Measurements from ENCODE around the gene PARP16. TPM values are rescaled to one million over a fixed set of nuclear protein-coding genes. Genes with fewer than 3 reads are reported as not detected.

Gene PARP16
- total RNA-seq, 1 experiment from 2014 or later, result 9.7 TPM

DNA sequence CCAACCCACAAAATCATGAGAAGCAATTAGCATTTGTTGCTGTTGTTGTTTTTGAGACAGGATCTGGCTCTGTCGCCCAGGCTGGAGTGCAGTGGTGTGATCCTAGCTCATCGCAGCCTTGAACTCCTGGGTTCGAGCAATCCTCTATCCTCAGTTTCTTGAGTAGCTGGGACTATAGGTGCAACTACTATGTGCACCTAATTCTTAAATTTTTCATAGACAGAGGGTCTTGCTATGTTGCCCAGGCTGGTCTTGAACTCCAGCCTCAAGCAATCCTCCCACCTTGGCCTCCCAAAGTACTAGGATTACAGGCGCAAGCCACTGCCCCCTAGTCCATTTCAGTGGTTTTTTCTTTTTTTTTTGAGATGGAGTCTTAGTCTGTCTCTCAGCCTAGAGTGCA, 18.3 kb downstream of the PARP16 start:
- Histone ChIP-seq H3K4me2 (ENCODE audit: low read length) (no peak overlapping the region), H3K9me3 (ENCODE audit: control insufficient read depth in 1 of 2, insufficient read depth in 1 of 2, low read depth in 1 of 2, low read length in 2 of 2) (no peaks in the 10 kb centered on the region), H3K79me2 (ENCODE audit: insufficient read depth, low read length) (no peaks in the 10 kb centered on the region), H3K4me3 (replicated peaks in 1 of 2; ENCODE audit: low read depth in 1 of 2, low read length in 2 of 2) (no peak overlapping the region), H3K9me2 (ENCODE audit: insufficient read depth) (no peaks in the 10 kb centered on the region), H3K9ac (ENCODE audit: low read length) (no peak overlapping the region), H2AFZ (ENCODE audit: low read depth, low read length, poor library complexity, severe bottlenecking) (no peak overlapping the region), H3K27ac (ENCODE audit: low read depth, low read length) (no peak overlapping the region), H3K36me3 (ENCODE audit: control insufficient read depth in 1 of 2, insufficient read depth in 2 of 2, low read length in 2 of 2) (no peaks in the 10 kb centered on the region; a peak in 1 of 4 replicates), H4K20me1 (ENCODE audit: insufficient read depth) (no peaks in the 10 kb centered on the region), H3K27me3 (ENCODE audit: insufficient read depth, low read length) (no peaks in the 10 kb centered on the region), H3K4me1 (ENCODE audit: control insufficient read depth in 1 of 2, insufficient read depth in 2 of 2, low read length in 2 of 2) (no peaks in the 10 kb centered on the region)
- CTCF ChIA-PET, result no interaction called here
- TF ChIP-seq RAD21 (IDR thresholded peaks at IDR 0.05; ENCODE audit: low read depth) (no peak), SP1 (IDR thresholded peaks at IDR 0.05; ENCODE audit: low read depth) (no peak), CEBPB (IDR thresholded peaks at IDR 0.05; ENCODE audit: low read depth) (no peak), FOSL1 (IDR thresholded peaks at IDR 0.05; ENCODE audit: low read depth) (no peak), ELF1 (IDR thresholded peaks at IDR 0.05; ENCODE audit: borderline replicate concordance, low read depth) (no peak)
- TF ChIP-seq, protein P1, sequence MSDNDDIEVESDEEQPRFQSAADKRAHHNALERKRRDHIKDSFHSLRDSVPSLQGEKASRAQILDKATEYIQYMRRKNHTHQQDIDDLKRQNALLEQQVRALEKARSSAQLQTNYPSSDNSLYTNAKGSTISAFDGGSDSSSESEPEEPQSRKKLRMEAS (IDR thresholded peaks at IDR 0.05), result no peak
- DNase-seq (ENCODE audit: low read depth, low spot score) (no peak), ATAC-seq (no peak)
- RAD21 ChIA-PET (ENCODE audit: low non-redundant PET in 1 of 2, low total read pairs in 2 of 2, uncharacterized antibody in 2 of 2, unreplicated experiment in 2 of 2), result no interaction called here
- BruUV-seq (replicated peaks), result no TSS peak
- intact Hi-C loops (cut with micrococcal nuclease), result no loop called here
- POLR2A ChIA-PET, result no interaction called here

DNA sequence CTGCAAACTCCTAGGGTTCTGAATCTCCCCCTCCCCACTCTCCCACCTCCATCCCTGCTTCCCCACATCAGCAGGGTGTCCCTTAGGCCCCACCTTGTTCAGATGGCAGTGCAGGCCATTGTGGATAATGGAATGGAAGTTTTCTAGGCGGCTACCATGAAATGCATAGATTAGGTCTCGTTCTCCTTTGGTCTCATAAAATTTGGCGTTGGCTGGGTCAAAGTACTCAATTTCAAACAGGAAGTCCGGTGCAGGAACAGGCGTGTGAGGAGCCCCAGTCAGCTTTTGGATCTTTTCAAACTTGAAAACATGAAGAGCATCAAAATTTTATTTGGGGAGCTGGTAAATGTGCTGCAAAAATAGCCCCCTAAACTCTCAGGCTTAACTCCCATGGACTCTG, 20.2 kb downstream of the PARP16 start:
- Histone ChIP-seq H3K4me2 (ENCODE audit: low read length) (no peak overlapping the region), H3K9me2 (ENCODE audit: insufficient read depth) (no peaks in the 10 kb centered on the region), H3K27ac (ENCODE audit: low read depth, low read length) (no peak overlapping the region), H3K36me3 (ENCODE audit: control insufficient read depth in 1 of 2, insufficient read depth in 2 of 2, low read length in 2 of 2) (no peaks in the 10 kb centered on the region; a peak in 1 of 4 replicates), H3K9ac (ENCODE audit: low read length) (no peak overlapping the region), H3K4me1 (ENCODE audit: control insufficient read depth in 1 of 2, insufficient read depth in 2 of 2, low read length in 2 of 2) (no peaks in the 10 kb centered on the region), H3K27me3 (ENCODE audit: insufficient read depth, low read length) (no peaks in the 10 kb centered on the region), H2AFZ (ENCODE audit: low read depth, low read length, poor library complexity, severe bottlenecking) (no peak overlapping the region), H3K79me2 (ENCODE audit: insufficient read depth, low read length) (no peaks in the 10 kb centered on the region), H3K9me3 (ENCODE audit: control insufficient read depth in 1 of 2, insufficient read depth in 1 of 2, low read depth in 1 of 2, low read length in 2 of 2) (no peaks in the 10 kb centered on the region), H3K4me3 (replicated peaks in 1 of 2; ENCODE audit: low read depth in 1 of 2, low read length in 2 of 2) (no peak overlapping the region), H4K20me1 (ENCODE audit: insufficient read depth) (no peaks in the 10 kb centered on the region)
- no peak for DNase-seq (ENCODE audit: low read depth, low spot score)
- intact Hi-C loops (cut with micrococcal nuclease), result no loop called here
- ATAC-seq, result no peak
- ChIA-PET POLR2A (no interaction called here), RAD21 (ENCODE audit: low non-redundant PET in 1 of 2, low total read pairs in 2 of 2, uncharacterized antibody in 2 of 2, unreplicated experiment in 2 of 2) (no interaction called here), CTCF (no interaction called here)
- TF ChIP-seq, protein P2, sequence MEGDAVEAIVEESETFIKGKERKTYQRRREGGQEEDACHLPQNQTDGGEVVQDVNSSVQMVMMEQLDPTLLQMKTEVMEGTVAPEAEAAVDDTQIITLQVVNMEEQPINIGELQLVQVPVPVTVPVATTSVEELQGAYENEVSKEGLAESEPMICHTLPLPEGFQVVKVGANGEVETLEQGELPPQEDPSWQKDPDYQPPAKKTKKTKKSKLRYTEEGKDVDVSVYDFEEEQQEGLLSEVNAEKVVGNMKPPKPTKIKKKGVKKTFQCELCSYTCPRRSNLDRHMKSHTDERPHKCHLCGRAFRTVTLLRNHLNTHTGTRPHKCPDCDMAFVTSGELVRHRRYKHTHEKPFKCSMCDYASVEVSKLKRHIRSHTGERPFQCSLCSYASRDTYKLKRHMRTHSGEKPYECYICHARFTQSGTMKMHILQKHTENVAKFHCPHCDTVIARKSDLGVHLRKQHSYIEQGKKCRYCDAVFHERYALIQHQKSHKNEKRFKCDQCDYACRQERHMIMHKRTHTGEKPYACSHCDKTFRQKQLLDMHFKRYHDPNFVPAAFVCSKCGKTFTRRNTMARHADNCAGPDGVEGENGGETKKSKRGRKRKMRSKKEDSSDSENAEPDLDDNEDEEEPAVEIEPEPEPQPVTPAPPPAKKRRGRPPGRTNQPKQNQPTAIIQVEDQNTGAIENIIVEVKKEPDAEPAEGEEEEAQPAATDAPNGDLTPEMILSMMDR (IDR thresholded peaks at IDR 0.05 in 2 of 3, conservative IDR thresholded peaks at IDR 0.05 in 1 of 3; ENCODE audit: borderline replicate concordance in 1 of 3, insufficient read depth in 1 of 3, low read depth in 2 of 3, low read length in 2 of 3), result no peak
- TF ChIP-seq ELF1 (IDR thresholded peaks at IDR 0.05; ENCODE audit: borderline replicate concordance, low read depth), result no peak
- TF ChIP-seq POLR2A (IDR thresholded peaks at IDR 0.05; ENCODE audit: borderline replicate concordance, extremely low read depth, insufficient read depth, insufficient read length), result no peak
- TF ChIP-seq FOSL1 (IDR thresholded peaks at IDR 0.05; ENCODE audit: low read depth), result no peak
- no TSS peak for BruUV-seq (replicated peaks)

All from HCT116 (cell line).